Measurements from ENCODE around the gene FHAD1. TPM values are rescaled to one million over a fixed set of nuclear protein-coding genes. Genes with fewer than 3 reads are reported as not detected.

Gene FHAD1
- total RNA-seq, 1 experiment from 2014 or later: 1.9 TPM

DNA sequence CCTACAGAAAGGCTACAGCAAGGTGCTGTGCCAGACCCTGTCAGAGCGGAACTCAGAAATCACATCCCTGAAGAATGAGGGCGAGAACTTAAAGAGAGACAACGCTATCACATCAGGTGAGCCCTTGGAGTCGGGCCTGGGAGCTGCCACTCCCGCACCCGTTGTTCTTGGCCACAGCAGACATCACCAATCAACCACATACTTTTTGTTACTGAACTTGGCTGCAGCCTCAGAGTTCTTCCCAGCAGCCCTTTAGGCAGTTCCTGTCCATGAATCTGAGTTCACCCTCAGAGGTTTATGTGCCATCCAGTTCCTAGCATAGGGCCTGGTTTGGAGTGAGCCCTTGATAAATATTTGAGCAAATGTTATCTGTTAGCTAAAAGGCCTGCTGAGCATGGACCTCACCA lies 61.6 kb downstream of the FHAD1 start:
- no peak overlapping the region for H3K4ac ChIP-seq (ENCODE audit: low read depth, low read length)
- H3K4me2 ChIP-seq (ENCODE audit: insufficient read depth, insufficient read length, low read length): no peak overlapping the region
- Mint-ChIP-seq H3K27ac (no peak overlapping the region; a peak in 2 of 7 replicates), H3K4me3 (no peak overlapping the region), H3K4me1 (peaks cover 5 to 7% of the 10 kb centered on the region in 2 experiments; a peak in 3 of 4 replicates), H3K36me3 (ENCODE audit: insufficient read depth in 1 of 3, low read depth in 3 of 3) (peaks cover 7 to 22% (median 12%) of the 10 kb centered on the region in 3 experiments), H3K27me3 (ENCODE audit: low read depth) (peaks cover 20% of the 10 kb centered on the region), H3K9me3 (peaks cover 16 to 24% of the 10 kb centered on the region in 2 experiments)
- no peak overlapping the region for H3K23ac ChIP-seq (ENCODE audit: insufficient read length, low read depth, low read length)
- no peak overlapping the region for H4K5ac ChIP-seq (ENCODE audit: insufficient read length, low read depth, low read length)
- DNase-seq: no peak
- H3K27ac ChIP-seq (ENCODE audit: insufficient read length, low read depth, low read length): no peak overlapping the region
- no peaks in the 10 kb centered on the region for H3K9me3 ChIP-seq (ENCODE audit: control insufficient read depth, low read depth, low read length)
- H3K27me3 ChIP-seq (ENCODE audit: insufficient read depth, low read length): no peaks in the 10 kb centered on the region
- no peak overlapping the region for H3K18ac ChIP-seq (ENCODE audit: insufficient read length, low read depth, low read length)
- H2BK12ac ChIP-seq (ENCODE audit: insufficient read length, low read depth, low read length): no peak overlapping the region
- no peak overlapping the region for H2AK5ac ChIP-seq (ENCODE audit: insufficient read length, low read length)
- no peak overlapping the region for H4K8ac ChIP-seq (replicated peaks; ENCODE audit: insufficient read length, low read depth, low read length)
- WGBS (ENCODE audit: extremely low coverage, insufficient read length, low lambda C conversion rate): no CpG with 5 or more reads among the region's 6 CpGs
- no peaks in the 10 kb centered on the region for H3K23me2 ChIP-seq (ENCODE audit: insufficient read length, low read depth, low read length, poor library complexity, severe bottlenecking)
- no peak overlapping the region for H3K14ac ChIP-seq (ENCODE audit: insufficient read depth, low read length)
- TF ChIP-seq, protein P1, sequence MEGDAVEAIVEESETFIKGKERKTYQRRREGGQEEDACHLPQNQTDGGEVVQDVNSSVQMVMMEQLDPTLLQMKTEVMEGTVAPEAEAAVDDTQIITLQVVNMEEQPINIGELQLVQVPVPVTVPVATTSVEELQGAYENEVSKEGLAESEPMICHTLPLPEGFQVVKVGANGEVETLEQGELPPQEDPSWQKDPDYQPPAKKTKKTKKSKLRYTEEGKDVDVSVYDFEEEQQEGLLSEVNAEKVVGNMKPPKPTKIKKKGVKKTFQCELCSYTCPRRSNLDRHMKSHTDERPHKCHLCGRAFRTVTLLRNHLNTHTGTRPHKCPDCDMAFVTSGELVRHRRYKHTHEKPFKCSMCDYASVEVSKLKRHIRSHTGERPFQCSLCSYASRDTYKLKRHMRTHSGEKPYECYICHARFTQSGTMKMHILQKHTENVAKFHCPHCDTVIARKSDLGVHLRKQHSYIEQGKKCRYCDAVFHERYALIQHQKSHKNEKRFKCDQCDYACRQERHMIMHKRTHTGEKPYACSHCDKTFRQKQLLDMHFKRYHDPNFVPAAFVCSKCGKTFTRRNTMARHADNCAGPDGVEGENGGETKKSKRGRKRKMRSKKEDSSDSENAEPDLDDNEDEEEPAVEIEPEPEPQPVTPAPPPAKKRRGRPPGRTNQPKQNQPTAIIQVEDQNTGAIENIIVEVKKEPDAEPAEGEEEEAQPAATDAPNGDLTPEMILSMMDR (conservative IDR thresholded peaks at IDR 0.05): no peak
- H2BK5ac ChIP-seq (ENCODE audit: insufficient read length, low read length): no peak overlapping the region
- no peaks in the 10 kb centered on the region for H3K79me2 ChIP-seq (ENCODE audit: insufficient read depth, low read length)
- no peak overlapping the region for H3K9ac ChIP-seq (ENCODE audit: extremely low read depth, insufficient read length, low read length)
- H2BK15ac ChIP-seq (ENCODE audit: low read depth, low read length): no peak overlapping the region
- no peak overlapping the region for H3K56ac ChIP-seq (ENCODE audit: insufficient read length, low read depth, low read length)
- H2AFZ ChIP-seq (ENCODE audit: low read length): no peak overlapping the region
- no peaks in the 10 kb centered on the region for H3K4me1 ChIP-seq (ENCODE audit: insufficient read depth, low read length)
- no peak overlapping the region for H2BK120ac ChIP-seq (ENCODE audit: low read depth, low read length, poor library complexity, severe bottlenecking)
- H2BK20ac ChIP-seq (ENCODE audit: low read depth, low read length, poor library complexity, severe bottlenecking): no peak overlapping the region
- H3T11ph ChIP-seq (ENCODE audit: low read length): no peak overlapping the region
- no peak overlapping the region for H4K91ac ChIP-seq (ENCODE audit: insufficient read length, low read depth, low read length)
- H4K20me1 ChIP-seq (ENCODE audit: control insufficient read depth, insufficient read depth, insufficient read length): no peaks in the 10 kb centered on the region
- no peaks in the 10 kb centered on the region for H3K79me1 ChIP-seq (ENCODE audit: insufficient read depth, low read depth, low read length, poor library complexity, severe bottlenecking)
